ENCODE results near the gene IGFBP3.
"Not testable (repeated sequence)": the region's sequence is repeated elsewhere in the genome, so short reads cannot be mapped to it uniquely, and the experiment has no call there.

Gene IGFBP3

GRCh38 chr7:45920502-45921380 is at the start of gene IGFBP3:
TSS of gene IGFBP3 (minus strand) at chr7:45921272. CDS start at chr7:45921140, 132 bp downstream.
- DNase-seq (ENCODE audit: low read depth in 2 of 2, low spot score in 1 of 2) = no peak

GRCh38 chr7:45970454-45970853 is 49.4 kb upstream of the IGFBP3 start:
- no peak for DNase-seq (ENCODE audit: low read depth in 2 of 2, low spot score in 1 of 2)

DNA sequence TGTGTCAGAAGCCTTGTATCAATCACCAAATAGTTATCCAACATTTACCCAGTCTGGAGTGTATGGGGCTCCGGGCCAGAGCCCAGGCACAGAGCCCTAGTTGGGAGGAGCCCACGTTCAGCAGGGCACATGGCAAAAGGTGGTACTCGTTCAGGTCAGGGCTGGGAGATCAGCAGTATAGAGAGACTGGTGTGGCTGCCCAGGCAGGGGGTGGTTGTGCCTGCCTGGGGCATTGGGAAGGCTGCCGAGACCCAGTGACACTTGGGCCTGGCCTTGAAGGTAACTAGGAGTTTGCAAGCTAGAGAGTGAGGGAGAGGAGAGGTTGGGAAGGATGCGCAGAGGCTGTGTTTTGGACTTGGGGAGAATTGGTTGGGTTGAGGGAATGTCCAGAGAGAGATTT is 48.9 kb upstream of the IGFBP3 start:
- DNase-seq (ENCODE audit: low read depth in 2 of 2, low spot score in 1 of 2) = no peak

DNA sequence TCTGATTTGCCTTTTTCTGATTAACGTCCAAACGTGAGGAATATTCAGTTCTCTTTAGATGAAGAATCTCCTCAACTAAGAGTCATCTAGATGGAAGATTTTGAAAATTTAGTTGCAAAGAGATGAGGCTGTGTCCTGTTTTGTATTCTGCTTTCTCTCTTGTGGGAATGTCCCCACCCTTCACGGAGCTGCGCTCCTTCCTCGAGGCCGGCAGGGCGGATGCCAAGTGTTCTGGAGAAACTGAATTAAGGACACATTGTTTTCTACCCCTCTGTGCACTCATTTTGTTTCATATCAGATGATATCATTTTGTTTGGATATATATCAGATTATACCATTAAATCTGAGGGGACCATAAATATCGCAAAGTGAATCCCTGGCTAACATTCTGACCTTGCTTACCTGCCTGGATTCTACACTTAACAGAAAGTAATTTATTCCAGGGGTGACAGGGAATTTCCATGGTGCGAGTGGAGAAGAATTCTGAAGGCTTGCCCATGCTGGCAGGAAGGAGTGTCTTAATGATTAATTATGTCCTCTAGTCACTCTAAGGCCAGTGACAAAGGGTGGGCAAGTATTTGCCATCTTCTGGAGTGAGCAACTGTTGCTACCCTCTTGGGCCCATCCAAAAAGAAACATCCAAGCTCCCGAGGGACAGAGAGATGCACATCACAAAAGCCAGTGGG is 47.9 kb upstream of the IGFBP3 start:
- DNase-seq (ENCODE audit: low read depth in 2 of 2, low spot score in 1 of 2) = no peak

DNA sequence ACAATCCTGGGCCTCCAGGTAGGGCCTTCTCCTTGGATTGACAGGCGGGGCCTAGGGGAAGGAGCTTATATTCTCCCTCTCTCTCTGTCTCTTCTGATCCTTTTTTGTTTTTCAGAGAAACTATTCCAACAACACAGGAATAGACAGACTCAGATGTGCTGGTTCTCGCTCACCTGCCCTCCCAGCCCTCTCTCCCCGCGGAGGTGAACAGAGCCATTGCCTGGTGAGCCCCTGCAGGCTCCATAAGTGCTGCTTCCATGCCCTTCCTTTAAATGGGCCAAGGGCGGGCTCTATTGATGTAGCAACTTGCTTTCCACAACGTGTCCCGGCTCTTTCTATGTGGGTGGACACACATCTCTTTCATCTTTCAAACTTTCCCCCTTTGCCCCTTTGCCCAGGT is 47.2 kb upstream of the IGFBP3 start:
- DNase-seq (ENCODE audit: low read depth in 2 of 2, low spot score in 1 of 2) = no peak

DNA sequence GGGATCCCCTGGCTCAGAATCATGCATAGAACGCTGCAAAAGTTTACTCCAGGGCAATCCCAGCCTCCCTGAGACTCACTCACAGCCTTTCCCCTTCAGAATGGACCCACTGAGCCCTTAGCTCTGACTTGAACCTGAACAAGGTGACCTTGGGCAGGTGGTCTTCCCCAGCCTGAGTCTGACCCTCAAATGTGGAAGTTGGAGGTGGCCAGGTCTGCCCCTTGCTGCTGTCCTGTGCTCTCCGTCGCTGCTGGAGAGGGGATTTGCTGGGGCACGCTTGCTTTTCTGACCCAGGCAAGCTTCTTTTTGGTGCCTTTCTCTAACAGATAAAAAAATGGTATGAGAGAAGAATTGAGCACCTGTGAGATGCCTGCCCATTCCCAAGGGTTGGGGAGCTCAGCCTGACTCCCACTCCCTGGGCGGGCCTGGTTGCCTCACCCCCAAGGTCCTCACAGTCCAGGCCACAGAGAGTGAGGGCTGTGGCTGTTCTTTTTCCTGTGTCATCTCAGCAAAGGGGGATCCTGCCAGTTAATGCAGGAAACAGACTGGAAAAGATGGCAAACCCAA is 46.6 kb upstream of the IGFBP3 start:
- no peak for DNase-seq (ENCODE audit: low read depth in 2 of 2, low spot score in 1 of 2)

DNA sequence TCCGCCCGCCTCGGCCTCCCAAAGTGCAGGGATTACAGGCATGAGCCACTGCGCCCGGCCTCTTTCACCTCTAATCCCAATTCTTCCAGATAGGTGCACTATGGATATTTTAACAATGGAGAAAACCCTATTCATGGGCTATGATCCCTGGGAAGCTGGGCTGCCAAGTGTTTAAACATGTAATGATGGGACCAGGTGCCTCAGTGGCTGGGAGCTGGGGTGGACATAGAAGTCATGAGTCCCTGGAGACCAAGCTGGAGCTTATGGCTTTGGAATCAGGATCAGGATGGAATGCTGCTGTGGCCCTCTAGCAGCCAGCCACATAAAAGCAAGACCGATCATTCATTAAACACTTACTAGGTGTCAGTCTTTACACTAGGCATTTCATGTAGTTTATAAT is 41.8 kb upstream of the IGFBP3 start:
- DNase-seq (ENCODE audit: low read depth in 2 of 2, low spot score in 1 of 2) = no peak

DNA sequence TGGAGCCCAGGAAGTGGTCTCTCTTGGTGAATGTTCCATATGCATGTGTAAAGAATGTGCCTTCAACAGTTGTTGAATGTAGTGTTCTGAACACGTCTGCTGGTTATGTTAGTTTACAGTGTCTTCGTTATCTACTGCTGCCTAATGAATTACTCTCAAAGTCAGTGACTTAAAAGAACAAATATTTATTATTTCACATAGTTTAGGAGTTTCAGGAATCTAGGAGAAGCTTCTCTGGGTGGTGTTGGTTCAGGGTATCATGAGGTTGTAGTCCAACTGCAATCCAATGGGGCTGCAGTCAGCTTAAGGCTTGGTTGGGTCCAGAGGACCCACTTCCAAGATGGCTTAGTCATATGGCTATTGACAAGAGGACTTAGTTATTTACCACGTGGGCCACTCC is 36.6 kb upstream of the IGFBP3 start:
- DNase-seq (ENCODE audit: low read depth in 2 of 2, low spot score in 1 of 2) = no peak

- no peak for DNase-seq (ENCODE audit: low read depth in 2 of 2, low spot score in 1 of 2)
Observed at GRCh38 chr7:45955286-45955685, 34.2 kb upstream of the IGFBP3 start.

GRCh38 chr7:45953055-45953454 is 32.0 kb upstream of the IGFBP3 start:
- DNase-seq (ENCODE audit: low read depth in 2 of 2, low spot score in 1 of 2) = not testable (repeated sequence)

DNA sequence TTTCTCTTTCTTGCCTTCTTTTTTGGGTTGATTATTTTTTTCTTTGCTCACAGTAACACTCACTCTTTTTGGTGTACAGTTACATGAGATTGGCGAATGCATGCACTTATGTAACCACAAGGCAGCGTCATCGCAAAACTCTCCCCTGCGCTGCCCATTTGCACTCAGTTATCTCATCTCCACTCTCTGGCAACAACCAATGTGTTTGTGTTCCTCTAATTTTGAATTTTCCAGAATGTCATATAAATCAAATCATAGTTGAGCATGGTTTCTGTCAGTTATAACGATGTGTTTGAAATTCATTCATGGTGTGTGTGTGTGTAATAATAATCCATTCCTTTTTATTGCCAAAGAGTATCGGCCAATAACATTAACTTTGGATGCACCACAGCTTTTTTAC is 23.0 kb upstream of the IGFBP3 start:
- DNase-seq (ENCODE audit: low read depth in 2 of 2, low spot score in 1 of 2) = no peak

- DNase-seq (ENCODE audit: low read depth in 2 of 2, low spot score in 1 of 2) = no peak
Observed at GRCh38 chr7:45940939-45941338, 19.9 kb upstream of the IGFBP3 start.

DNA sequence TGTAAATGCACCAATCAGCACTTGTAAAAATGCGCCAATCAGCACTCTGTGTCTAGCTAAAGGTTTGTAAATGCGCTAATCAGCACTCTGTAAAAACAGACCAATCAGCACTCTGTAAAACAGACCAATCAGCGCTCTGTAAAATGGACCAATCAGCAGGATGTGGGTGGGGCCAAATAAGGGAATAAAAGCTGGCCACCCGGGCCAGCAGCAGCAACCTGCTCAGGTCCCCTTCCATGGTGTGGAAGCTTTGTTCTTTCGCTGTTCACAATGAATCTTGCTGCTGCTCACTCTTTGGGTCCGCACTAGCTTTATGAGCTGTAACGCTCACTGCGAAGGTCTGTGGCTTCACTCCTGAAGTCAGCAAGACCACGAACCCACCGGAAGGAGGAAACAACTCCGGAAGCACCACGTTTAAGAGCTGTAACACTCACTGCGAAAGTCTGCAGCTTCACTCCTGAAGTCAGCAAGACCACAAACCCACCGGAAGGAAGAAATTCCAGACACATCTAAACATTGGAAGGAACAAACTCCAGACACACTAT is 19.2 kb upstream of the IGFBP3 start:
- DNase-seq (ENCODE audit: low read depth in 2 of 2, low spot score in 1 of 2) = not testable (repeated sequence)

DNA sequence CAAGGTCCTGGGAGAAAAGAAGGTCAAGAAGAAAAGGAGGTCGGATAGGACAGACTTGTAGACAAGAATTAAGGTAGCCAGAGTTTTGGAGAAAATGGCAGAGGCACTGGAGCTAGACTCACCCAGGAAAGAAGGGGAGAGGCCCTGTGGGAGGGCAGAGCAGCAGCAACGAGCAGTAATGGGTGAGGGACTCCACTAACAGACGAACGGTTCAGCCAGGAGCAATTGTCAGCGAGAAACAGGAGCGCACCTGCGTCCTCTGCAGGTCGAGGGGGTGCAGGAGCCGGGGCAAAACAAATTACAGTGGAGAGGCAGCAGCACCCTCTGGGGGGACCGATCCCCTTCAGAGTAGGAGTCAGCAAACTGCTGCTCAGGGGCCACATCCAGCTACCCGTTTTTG is 18.5 kb upstream of the IGFBP3 start:
- DNase-seq (ENCODE audit: low read depth in 2 of 2, low spot score in 1 of 2) = no peak

GRCh38 chr7:45938626-45939302 is 17.7 kb upstream of the IGFBP3 start:
- DNase-seq (ENCODE audit: low read depth in 2 of 2, low spot score in 1 of 2) = no peak

GRCh38 chr7:45937862-45938261 is 16.8 kb upstream of the IGFBP3 start:
- DNase-seq (ENCODE audit: low read depth in 2 of 2, low spot score in 1 of 2) = no peak

DNA sequence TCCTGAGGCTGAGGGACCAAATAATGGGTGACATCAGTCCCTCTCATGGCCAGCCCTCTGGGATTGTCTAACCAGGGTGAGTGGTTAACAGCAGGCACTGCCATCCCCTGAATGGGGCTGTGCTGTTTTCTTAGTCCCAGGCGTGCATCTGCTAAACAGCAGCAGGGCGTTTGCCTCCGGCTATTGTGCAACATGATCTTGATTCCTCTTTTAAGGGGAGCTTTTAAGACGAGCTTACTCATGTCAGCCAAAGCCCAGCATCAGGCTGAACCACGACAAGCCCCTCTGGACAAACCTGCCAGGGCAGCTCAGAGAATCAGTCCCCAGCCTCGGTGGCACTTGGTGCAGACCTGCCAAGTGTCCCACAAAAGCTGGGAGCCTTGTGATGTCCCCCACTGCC is 16.2 kb upstream of the IGFBP3 start:
- no peak for DNase-seq (ENCODE audit: low read depth in 2 of 2, low spot score in 1 of 2)

DNA sequence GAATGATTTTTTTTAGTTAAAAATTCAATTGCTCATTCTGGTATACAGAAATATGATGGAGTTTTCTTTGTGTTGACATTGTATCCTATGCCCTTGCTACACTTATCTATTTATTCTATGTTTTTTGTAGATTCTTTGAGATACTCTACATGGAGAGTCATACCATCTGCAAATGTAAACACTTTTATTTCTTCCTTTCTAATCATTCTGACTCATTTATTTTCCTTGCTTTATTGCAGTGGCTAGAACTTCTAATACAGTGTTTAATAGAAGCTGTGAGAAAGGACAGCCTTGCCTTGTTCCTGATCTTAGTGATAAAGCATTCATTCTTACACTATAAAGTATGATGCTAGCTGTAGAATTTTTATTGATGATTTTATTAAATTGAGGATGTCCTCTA is 9.9 kb upstream of the IGFBP3 start:
- DNase-seq (ENCODE audit: low read depth in 2 of 2, low spot score in 1 of 2) = no peak

- no peak for DNase-seq (ENCODE audit: low read depth in 2 of 2, low spot score in 1 of 2)
Observed at GRCh38 chr7:45927721-45928120, 6.6 kb upstream of the IGFBP3 start.

- no peak for DNase-seq (ENCODE audit: low read depth in 2 of 2, low spot score in 1 of 2)
Observed at GRCh38 chr7:45924283-45924682, 3.2 kb upstream of the IGFBP3 start.

GRCh38 chr7:45923818-45924217 is 2.7 kb upstream of the IGFBP3 start:
- DNase-seq (ENCODE audit: low read depth in 2 of 2, low spot score in 1 of 2) = no peak

All from stimulated activated CD8-positive, alpha-beta memory T cell treated with anti-CD3 and anti-CD28 coated beads, Interleukin-4, amount 100 ng/mL, for 4 hours (primary cell).